Panc1 (cell line): ENCODE results near the gene ACTA2. TPM values are rescaled to one million over a fixed set of nuclear protein-coding genes. Genes with fewer than 3 reads are reported as not detected.

Experiments used
- ATAC-seq: fragments of 200-7000 bp; cut with Tn5 transposase; 2 replicates; pipeline ENCODE4 v1.9.1; 2020; ENCODE audit warnings: mild to moderate bottlenecking, moderate library complexity
- BruUV-seq: library from RNA; stranded (reverse); fragments of 400-500 nt; replicated peaks from 2 replicates; lab custom pipeline; 2021; lab: Mats Ljungman, UMichigan
- CTCF ChIA-PET: fragments of 300-600 bp; sonication (Branson Sonifier 250); formaldehyde crosslinking; loops from one replicate; lab custom pipeline; 2022; ENCODE audit warnings: antibody characterized with exemption; lab: Charles Lee
- POLR2A ChIA-PET: fragments of 300-600 bp; sonication (Branson Sonifier 250); formaldehyde crosslinking; loops from one replicate; lab custom pipeline; 2022; ENCODE audit warnings: antibody characterized with exemption; lab: Charles Lee
- DNase-seq: peaks from one replicate; pipeline ENCODE4 v3.0.0-alpha.2; 2010; ENCODE audit warnings: low read depth, low spot score
- H3K27ac ChIP-seq: 2 replicates; pipeline ENCODE4 v1.5.1; 2011; ENCODE audit warnings: mild to moderate bottlenecking, low read length, inconsistent platforms
- H3K27me3 ChIP-seq: fragments of 200-500 bp; sonication (Bioruptor generic); 2 replicates; pipeline ENCODE4 v1.6.0; 2014; ENCODE audit warnings: low read length, inconsistent platforms; ENCODE audit not compliant: control insufficient read depth, insufficient read depth
- H3K36me3 ChIP-seq: fragments of 200-500 bp; sonication (Bioruptor generic); 2 replicates; pipeline ENCODE4 v1.5.1; 2014; ENCODE audit warnings: inconsistent platforms, mild to moderate bottlenecking, low read length, moderate library complexity; ENCODE audit not compliant: control insufficient read depth, insufficient read depth
- H3K4me1 ChIP-seq: 2 replicates; pipeline ENCODE4 v1.5.1; 2011; ENCODE audit warnings: inconsistent platforms, mild to moderate bottlenecking, low read length, moderate library complexity; ENCODE audit not compliant: control insufficient read depth, insufficient read depth
- H3K4me3 ChIP-seq, 2 experiments: 2 replicates each; pipeline ENCODE4 v1.5.1; 2011 to 2012; ENCODE audit warnings: low read depth in 2 of 2, low read length in 2 of 2, mild to moderate bottlenecking in 2 of 2, inconsistent platforms in 1 of 2, moderate library complexity in 1 of 2
- H3K9me3 ChIP-seq: fragments of 200-500 bp; sonication (Bioruptor generic); 2 replicates; pipeline ENCODE4 v1.5.1; 2014; ENCODE audit warnings: low read depth, mild to moderate bottlenecking, inconsistent platforms, low read length, moderate library complexity; ENCODE audit not compliant: control insufficient read depth, insufficient read depth
- CTCF ChIP-seq: fragments of 450-650 bp; IDR thresholded peaks from 2 replicates; pipeline ENCODE4 v1.5.1; 2017; ENCODE audit warnings: mild to moderate bottlenecking
- POLR2AphosphoS5 ChIP-seq: IDR thresholded peaks from 2 replicates; pipeline ENCODE4 v1.6.1; 2012; ENCODE audit warnings: mild to moderate bottlenecking, low read depth, low read length, moderate library complexity
- REST ChIP-seq, 2 experiments: IDR thresholded peaks; 2 replicates each; pipeline ENCODE4 v1.6.1; 2011 to 2012; ENCODE audit warnings: low read depth in 2 of 2, control low read depth in 1 of 2, low read length in 1 of 2, mild to moderate bottlenecking in 1 of 2, moderate library complexity in 1 of 2; ENCODE audit not compliant: insufficient read depth in 1 of 2
- SIN3A ChIP-seq: IDR thresholded peaks from 2 replicates; pipeline ENCODE4 v1.6.1; 2012; ENCODE audit warnings: low read depth, mild to moderate bottlenecking, low read length, moderate library complexity, borderline replicate concordance; ENCODE audit not compliant: insufficient read depth
- TCF7L2 ChIP-seq: IDR thresholded peaks from 2 replicates; pipeline ENCODE4 v1.6.1; 2011; ENCODE audit warnings: mild to moderate bottlenecking, low read depth, low read length, inconsistent platforms
- in situ Hi-C: cut with HindIII; loops from 2 replicates; pipeline ENCODE4 v1.10.0; 2016; ENCODE audit warnings: low sequenced_read_pairs, low pct_unique_long_range_greater_than_20kb
- intact Hi-C: fragments of 100-400 bp; cut with micrococcal nuclease; formaldehyde crosslinking; loops from one replicate; pipeline ENCODE4 v1.10.0; 2022; ENCODE audit not compliant: unreplicated experiment
- total RNA-seq: library from RNA; stranded (reverse); gene quantifications from one replicate; pipeline ENCODE4 v1.2.1, GENCODE V29; 2021; ENCODE audit not compliant: unreplicated experiment

The ACTA2 gene
- total RNA-seq, 1 experiment from 2014 or later: 4.7 TPM

GRCh38 chr10:88916986-88917385, 35.6 kb downstream of the ACTA2 start:
- Histone ChIP-seq H3K36me3 (0 out of 2 replicates have a peak, but pooled peaks cover 6% of the 10 kb centered on the region), H3K9me3 (no peaks in the 10 kb centered on the region), H3K4me3 (no peak overlapping the region), H3K27me3 (no peaks in the 10 kb centered on the region), H3K4me1 (no peaks in the 10 kb centered on the region), H3K27ac (no peak overlapping the region)
- POLR2A ChIA-PET: no interaction called here
- in situ Hi-C loops (no loop called here), intact Hi-C loops (no loop called here)
- CTCF ChIA-PET: no interaction called here
- DNase-seq: no peak
- ATAC-seq: no peak
- TF ChIP-seq POLR2AphosphoS5 (no peak), SIN3A (no peak), CTCF (no peak), REST (IDR thresholded peaks at IDR 0.05; ENCODE audit: insufficient read depth in 1 of 2, low read depth in 2 of 2, low read length in 1 of 2) (no peak), TCF7L2 (no peak)
- BruUV-seq: no TSS peak

GRCh38 chr10:88916231-88916630, 36.3 kb downstream of the ACTA2 start:
- no peak for DNase-seq
- in situ Hi-C loops (no loop called here), intact Hi-C loops (no loop called here)
- ATAC-seq: no peak
- Histone ChIP-seq H3K4me3 (no peak overlapping the region), H3K27me3 (no peaks in the 10 kb centered on the region), H3K36me3 (0 out of 2 replicates have a peak, but pooled peaks cover 6% of the 10 kb centered on the region), H3K9me3 (no peaks in the 10 kb centered on the region), H3K27ac (no peak overlapping the region), H3K4me1 (no peaks in the 10 kb centered on the region)
- no TSS peak for BruUV-seq
- POLR2A ChIA-PET: interaction anchor here (0.6 kb wide), 1 partner anchor 154 kb away, joined by 5 read pairs; no protein-coding TSS in a partner anchor
- CTCF ChIA-PET: no interaction called here
- no peak for TF ChIP-seq SIN3A
- TF ChIP-seq POLR2AphosphoS5: no peak
- no peak for TF ChIP-seq CTCF
